ENCODE results near the gene INPP5J.

DNA sequence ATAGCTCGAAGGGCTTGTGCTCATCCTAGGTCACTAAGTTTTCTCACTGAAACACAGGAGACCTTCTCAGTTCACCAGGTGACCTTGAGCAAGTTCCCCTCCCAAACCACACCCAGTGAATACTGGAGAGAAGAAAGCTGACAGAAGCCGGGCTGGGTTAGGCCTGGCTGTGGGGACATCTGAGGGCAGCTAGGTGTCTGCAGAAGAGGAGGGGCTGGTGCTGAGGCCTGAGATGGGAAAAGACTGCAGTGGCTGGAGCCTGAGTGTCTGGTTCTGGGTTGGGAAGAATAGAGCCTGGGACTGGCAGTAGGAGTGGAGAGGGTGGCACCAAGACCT is 602 bp upstream of the INPP5J start:
- TF ChIP-seq POLR2A (IDR thresholded peaks at IDR 0.05; ENCODE audit: low read depth, low read length) (no peak), POLR2AphosphoS5 (IDR thresholded peaks at IDR 0.05; ENCODE audit: low read depth, low read length) (no peak), TAF1 (IDR thresholded peaks at IDR 0.05; ENCODE audit: low read depth, low read length) (no peak), SPI1 (IDR thresholded peaks at IDR 0.05; ENCODE audit: low read depth, low read length) (no peak), PAX5 (IDR thresholded peaks at IDR 0.05; ENCODE audit: insufficient read depth, low read length, severe bottlenecking) (no peak), POU2F2 (IDR thresholded peaks at IDR 0.05; ENCODE audit: low read depth, low read length) (no peak)
